K562 (cell line): Measurements from ENCODE around the gene GGACT. TPM values are rescaled to one million over a fixed set of nuclear protein-coding genes. Genes with fewer than 3 reads are reported as not detected.

ENCODE experiments used
- ATAC-seq: fragments of 200-7000 bp; cut with Tn5 transposase; 3 replicates; pipeline ENCODE4 v1.9.1; 2020; ENCODE audit warnings: moderate library complexity
- BruUV-seq: library from RNA; stranded (reverse); fragments of 400-500 nt; replicated peaks from 2 replicates; lab custom pipeline; 2021; lab: Mats Ljungman, UMichigan
- CTCF ChIA-PET: fragments of 300-600 bp; formaldehyde crosslinking; extraction: SDS; loops from one replicate; lab custom pipeline; 2021; ENCODE audit warnings: low intra/inter-chr PET ratio; lab: Yijun Ruan, JAX
- POLR2A ChIA-PET: fragments of 300-600, 350-650 bp; sonication (Branson Sonifier 250); formaldehyde crosslinking; extraction: SDS; loops from one replicate; lab custom pipeline; 2021; ENCODE audit warnings: antibody characterized with exemption, inconsistent platforms; lab: Yijun Ruan, JAX
- DNase-seq, 4 experiments: peaks; one replicate each; pipeline versions ENCODE4 v3.0.0 to v3.0.0-alpha.2; 2011 to 2018; ENCODE audit warnings: low spot score in 3 of 4, mixed read lengths in 3 of 4; ENCODE audit errors: extremely low read depth in 1 of 4
- FAIRE-seq: peaks from 2 replicates; lab custom pipeline; 2011; peaks lifted over from hg19 to GRCh38; lab: Jason Lieb, UNC
- H2AFZ ChIP-seq: 2 replicates; pipeline ENCODE4 v1.6.0; 2011; ENCODE audit warnings: low read depth, low read length, control low read depth, inconsistent platforms
- H3K27ac ChIP-seq: fragments of 200-600 bp; 3 replicates; pipeline ENCODE4 v1.8.0; 2011; ENCODE audit warnings: low read depth, mild to moderate bottlenecking, control low read depth, inconsistent platforms, low read length, moderate library complexity, mixed read lengths; ENCODE audit errors: extremely low read depth
- H3K27me3 ChIP-seq, 2 experiments: fragments of 300-600 bp in 1 of 2; 2 replicates in 1 of 2; 3 replicates in 1 of 2; pipeline versions ENCODE4 v1.6.0 to v1.8.0; 2011; ENCODE audit warnings: inconsistent platforms in 2 of 2, low read length in 2 of 2, mild to moderate bottlenecking in 1 of 2, mixed read lengths in 1 of 2, moderate library complexity in 1 of 2; ENCODE audit not compliant: control insufficient read depth in 2 of 2, insufficient read depth in 2 of 2
- H3K36me3 ChIP-seq: fragments of 300-600 bp; 3 replicates; pipeline ENCODE4 v1.8.0; 2011; ENCODE audit warnings: mild to moderate bottlenecking, low read length, inconsistent platforms; ENCODE audit not compliant: control insufficient read depth, insufficient read depth
- H3K4me1 ChIP-seq, 2 experiments: fragments of 200-600 bp in 1 of 2; replicated peaks in 1 of 2; 2 replicates in 1 of 2; 3 replicates in 1 of 2; pipeline versions ENCODE4 v1.5.1 to v1.8.0; 2011; ENCODE audit warnings: inconsistent platforms in 2 of 2, low read length in 2 of 2, mild to moderate bottlenecking in 1 of 2, mixed read lengths in 1 of 2, moderate library complexity in 1 of 2; ENCODE audit not compliant: control insufficient read depth in 2 of 2, insufficient read depth in 2 of 2
- H3K4me2 ChIP-seq: 2 replicates; pipeline ENCODE4 v1.6.1; 2011; ENCODE audit warnings: low read length, control low read depth, inconsistent platforms, mixed read lengths; ENCODE audit not compliant: insufficient read depth
- H3K4me3 ChIP-seq: fragments of 200-600 bp; sonication (generic), shearing (Covaris generic); 2 replicates; pipeline ENCODE4 v1.5.1; 2016; ENCODE audit warnings: control low read depth, inconsistent platforms
- H3K79me2 ChIP-seq: fragments of 200-600 bp; 3 replicates; pipeline ENCODE4 v1.8.0; 2011; ENCODE audit warnings: low read length, inconsistent platforms; ENCODE audit not compliant: control insufficient read depth, insufficient read depth
- H3K9ac ChIP-seq, 2 experiments: 2 replicates each; pipeline versions ENCODE4 v1.6.0 to v1.6.1; 2011; ENCODE audit warnings: low read depth in 2 of 2, low read length in 2 of 2, control low read depth in 1 of 2, inconsistent platforms in 1 of 2, mild to moderate bottlenecking in 1 of 2, mixed read lengths in 1 of 2; ENCODE audit not compliant: insufficient read depth in 1 of 2
- H3K9me1 ChIP-seq: one replicate; pipeline ENCODE4 v1.6.0; 2011; ENCODE audit warnings: inconsistent platforms, mild to moderate bottlenecking, low read length, moderate library complexity; ENCODE audit not compliant: control insufficient read depth, insufficient read depth
- H3K9me3 ChIP-seq: replicated peaks from 2 replicates; pipeline ENCODE4 v1.5.1; 2011; ENCODE audit warnings: low read depth, low read length, inconsistent platforms; ENCODE audit not compliant: control insufficient read depth, insufficient read depth
- H4K20me1 ChIP-seq: replicated peaks from 2 replicates; pipeline ENCODE4 v1.6.1; 2011; ENCODE audit warnings: low read length, inconsistent platforms, mixed read lengths; ENCODE audit not compliant: control insufficient read depth, insufficient read depth
- HLTF ChIP-seq: fragments of 450-650 bp; IDR thresholded peaks from 2 replicates; pipeline ENCODE4 v1.6.1; 2016
- HNRNPL ChIP-seq: fragments of 200-400 bp; formaldehyde crosslinking; IDR thresholded peaks from 2 replicates; pipeline ENCODE4 v1.6.1; 2017; ENCODE audit warnings: low read depth, mild to moderate bottlenecking, low read length
- RBM17 ChIP-seq: fragments of 200-400 bp; formaldehyde crosslinking; IDR thresholded peaks from 2 replicates; pipeline ENCODE4 v1.6.1; 2017; ENCODE audit warnings: low read depth, mild to moderate bottlenecking, low read length, borderline replicate concordance
- WHSC1 ChIP-seq: IDR thresholded peaks from one replicate; pipeline ENCODE4 v1.6.1; 2012; ENCODE audit warnings: low read length, control low read depth, inconsistent platforms
- ZC3H11A ChIP-seq: IDR thresholded peaks from 2 replicates; pipeline ENCODE4 v1.6.1; 2012; ENCODE audit warnings: low read depth, low read length, improper control_type of control experiment
- ZMIZ1 ChIP-seq, 2 experiments: fragments of 150-350 bp in 1 of 2; IDR thresholded peaks; 2 replicates each; pipeline ENCODE4 v1.6.1; 2012 to 2016; ENCODE audit warnings: low read depth in 2 of 2, low read length in 2 of 2, mild to moderate bottlenecking in 1 of 2, moderate library complexity in 1 of 2
- ZNF740 ChIP-seq, 3 experiments: fragments of 200-800 bp in 1 of 3; sonication (Bioruptor generic) in 1 of 3; sonication (generic) in 1 of 3; formaldehyde crosslinking in 1 of 3; IDR thresholded peaks; 2 replicates each; pipeline versions ENCODE4 v1.6.1 to v1.8.0; 2016 to 2022; ENCODE audit warnings: mild to moderate bottlenecking in 2 of 3, missing compliant biosample characterization in 2 of 3, missing genetic modification characterization in 2 of 3, missing genetic modification reagents in 1 of 3
- ZZZ3 ChIP-seq: fragments of 450-650 bp; IDR thresholded peaks from 2 replicates; pipeline ENCODE4 v1.6.1; 2016; ENCODE audit warnings: antibody characterized with exemption, mild to moderate bottlenecking, moderate library complexity
- WGBS: fragments of 100-300 bp; shearing (Covaris generic); methylation state at CpG from one replicate; pipeline ENCODE4 v1.1.6; 2016; ENCODE audit warnings: low coverage, mixed read lengths; ENCODE audit not compliant: insufficient coverage; ENCODE audit errors: missing lambda C conversion rate; 5-methylcytosine and 5-hydroxymethylcytosine counted together
- in situ Hi-C: fragments of 300-500 bp; cut with MboI; formaldehyde crosslinking; loops from 4 replicates; pipeline ENCODE4 v1.15.0; 2018; ENCODE audit warnings: inconsistent platforms, mixed read lengths
- intact Hi-C: fragments of 100-400 bp; cut with micrococcal nuclease; formaldehyde crosslinking; loops from 2 replicates; pipeline ENCODE4 v1.14.2; 2022
- polyA plus RNA-seq, 8 experiments: library from polyadenylated mRNA; depleted of rRNA in 4 of 8; stranded (reverse) in 5 of 8; unstranded in 3 of 8; fragments of >200 nt; fragmentation: Nextera tagmentation in 2 of 8; fragmentation: Illumina TruSeq in 1 of 8; extraction: Ambion mirVana in 2 of 8; extraction: Trizol in 1 of 8; gene quantifications; 2 replicates each; pipeline versions ENCODE4 v1.2.1 to v1.2.3, GENCODE V29; 2011 to 2014; ENCODE audit warnings: inconsistent platforms in 1 of 8, missing spikeins in 1 of 8
- total RNA-seq, 7 experiments: library from RNA; depleted of rRNA in 6 of 7; stranded (reverse); fragments of >200 nt in 6 of 7; fragmentation: Illumina TruSeq in 2 of 7; extraction: Trizol in 2 of 7; gene quantifications; 2 replicates each; pipeline versions ENCODE4 v1.2.1 to v1.2.3, GENCODE V29; 2011 to 2021; ENCODE audit warnings: low replicate concordance in 1 of 7

The GGACT gene
- total and polyA plus RNA-seq, 9 of the 15 experiments (the other 6 are each of a cell fraction or from before 2014, with no cell fraction given): 0.20 to 3.2 (median 1.7) TPM

DNA sequence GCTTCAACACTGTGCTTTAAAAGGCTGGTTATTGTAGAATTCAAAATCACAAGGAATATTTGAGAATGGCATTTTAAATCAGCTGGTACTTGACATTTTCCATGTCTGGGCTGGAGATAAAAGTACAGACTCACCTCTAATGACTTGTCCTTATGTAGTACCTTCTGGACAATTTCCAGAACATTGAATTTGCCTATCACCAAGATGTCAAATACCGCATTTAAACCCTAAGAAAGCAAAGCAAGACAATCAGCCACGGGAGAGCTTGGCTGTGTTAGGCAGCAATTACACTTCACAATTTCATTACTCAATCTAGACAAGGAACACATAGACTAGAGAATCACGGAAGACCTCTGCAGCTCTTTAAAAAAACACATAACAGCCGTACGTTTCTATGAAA, 49.2 kb upstream of the GGACT start:
- Histone ChIP-seq H3K27me3 (no peaks in the 10 kb centered on the region), H2AFZ (no peak overlapping the region), H3K36me3 (peaks cover 39% of the 10 kb centered on the region; the same call in 1 of the 3 replicates), H3K27ac (no peak overlapping the region), H3K4me2 (no peak overlapping the region), H3K79me2 (no peaks in the 10 kb centered on the region), H3K4me1 (no peaks in the 10 kb centered on the region), H3K4me3 (no peak overlapping the region), H3K9ac (no peak overlapping the region), H3K9me3 (no peaks in the 10 kb centered on the region), H3K9me1 (no peaks in the 10 kb centered on the region), H4K20me1 (no peaks in the 10 kb centered on the region)
- ATAC-seq: no peak
- WGBS: 86% methylated on average over 5 of the region's 5 CpGs
- CTCF ChIA-PET: no interaction called here
- no peak for FAIRE-seq
- in situ Hi-C loops (no loop called here), intact Hi-C loops (loop anchor here (5.0 kb wide), 1 partner anchor 65 kb away; no protein-coding TSS in a partner anchor)
- no TSS peak for BruUV-seq
- POLR2A ChIA-PET: interaction anchor here (0.7 kb wide), 1 partner anchor 168 kb away, joined by 3 read pairs; no protein-coding TSS in a partner anchor
- TF ChIP-seq ZZZ3 (no peak), ZMIZ1 (IDR thresholded peaks at IDR 0.05; ENCODE audit: low read depth in 2 of 2, low read length in 2 of 2) (no peak), HLTF (no peak), HNRNPL (no peak), WHSC1 (no peak), ZNF740 (CRISPR knock-in tag; IDR thresholded peaks at IDR 0.05) (no peak), ZNF740 (tag; IDR thresholded peaks at IDR 0.05) (no peak), ZC3H11A (no peak), RBM17 (no peak)
- no peak for DNase-seq
